HPDE6-E6E7 (cell line): ENCODE results near the gene SLC6A17.

Source experiments
- DNase-seq: peaks from one replicate; pipeline ENCODE4 v3.0.0; 2011; ENCODE audit warnings: missing footprints; ENCODE audit errors: extremely low spot score

Gene SLC6A17

DNA sequence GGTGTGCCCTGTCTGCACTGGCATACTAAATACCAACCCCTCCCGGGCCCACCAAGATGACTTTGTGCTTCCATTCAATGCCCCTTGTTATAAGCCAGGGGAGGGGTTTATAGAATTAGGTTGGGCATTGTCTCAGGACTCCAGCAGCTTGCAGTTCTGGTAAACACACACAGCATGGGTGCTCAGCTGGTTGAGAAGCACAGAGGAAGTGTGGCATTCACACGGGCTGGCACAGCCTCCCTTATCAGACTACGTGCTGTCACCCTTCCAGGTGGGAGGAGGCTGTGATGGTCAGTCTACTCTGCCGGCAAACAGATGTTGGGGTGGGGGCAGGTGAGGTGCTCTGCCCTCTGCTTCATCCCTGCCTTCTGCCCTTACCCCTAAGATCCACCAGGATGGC, 15.0 kb upstream of the SLC6A17 start:
- DNase-seq = no peak

GRCh38 chr1:110135666-110136065, 14.6 kb upstream of the SLC6A17 start:
- no peak for DNase-seq

GRCh38 chr1:110136911-110137310, 13.4 kb upstream of the SLC6A17 start:
- DNase-seq = no peak

- no peak for DNase-seq
Observed at GRCh38 chr1:110138956-110139355, 11.3 kb upstream of the SLC6A17 start.

GRCh38 chr1:110144366-110144765, 5.9 kb upstream of the SLC6A17 start:
- no peak for DNase-seq

DNA sequence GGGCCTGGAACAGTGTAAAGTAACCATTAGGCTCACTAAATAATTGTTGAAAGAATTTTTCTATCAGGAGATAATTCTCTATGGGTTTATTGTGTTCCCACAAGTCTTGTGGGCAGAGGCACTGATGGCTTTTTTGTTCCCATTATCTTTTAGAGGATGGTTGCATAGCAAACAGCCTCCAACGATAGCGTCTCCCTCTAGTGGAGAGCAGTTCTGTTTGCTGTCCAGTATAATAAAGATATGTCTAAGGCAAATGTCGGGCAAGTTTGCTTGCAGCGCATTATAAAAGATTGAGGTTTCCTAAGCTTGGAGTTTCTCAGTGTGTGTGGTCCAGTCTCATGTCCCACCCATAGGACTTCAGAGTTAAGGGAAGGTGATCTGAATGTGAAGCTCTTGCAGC, 1.3 kb upstream of the SLC6A17 start:
- DNase-seq = no peak

- no peak for DNase-seq
Observed at GRCh38 chr1:110151175-110151669, 928 bp downstream of the SLC6A17 start.

GRCh38 chr1:110152133-110152785, 2.0 kb downstream of the SLC6A17 start:
- no peak for DNase-seq

DNA sequence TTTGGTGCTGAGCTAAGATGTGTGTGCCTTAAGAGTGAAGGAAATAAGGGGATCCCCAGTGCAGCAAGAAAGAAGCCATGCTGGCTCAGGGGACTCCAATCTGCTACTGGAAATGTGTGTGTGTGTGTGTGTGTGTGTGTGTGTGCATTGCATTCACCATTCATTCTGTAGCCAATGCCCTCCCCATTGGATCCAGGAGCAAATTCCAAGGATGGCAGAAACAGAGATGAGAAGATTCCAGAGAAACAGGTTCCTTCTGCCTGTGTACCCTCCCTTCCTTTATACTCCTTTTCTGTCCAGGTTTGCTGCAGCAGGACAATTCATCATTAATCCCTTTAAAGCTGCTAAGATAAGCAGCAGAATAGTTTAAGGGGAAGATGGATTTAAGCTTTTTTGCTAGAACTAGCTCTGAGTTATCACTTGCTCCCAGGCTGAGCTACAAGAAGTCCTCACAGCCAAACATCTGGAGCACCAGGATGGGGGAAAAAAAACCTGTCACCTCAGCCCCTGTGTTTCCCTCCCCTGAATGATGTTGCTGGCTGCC, 3.2 kb downstream of the SLC6A17 start:
- no peak for DNase-seq

GRCh38 chr1:110155878-110156522, 5.7 kb downstream of the SLC6A17 start:
- DNase-seq = peak; percentile 38

GRCh38 chr1:110158261-110158660, 8.0 kb downstream of the SLC6A17 start:
- no peak for DNase-seq

DNA sequence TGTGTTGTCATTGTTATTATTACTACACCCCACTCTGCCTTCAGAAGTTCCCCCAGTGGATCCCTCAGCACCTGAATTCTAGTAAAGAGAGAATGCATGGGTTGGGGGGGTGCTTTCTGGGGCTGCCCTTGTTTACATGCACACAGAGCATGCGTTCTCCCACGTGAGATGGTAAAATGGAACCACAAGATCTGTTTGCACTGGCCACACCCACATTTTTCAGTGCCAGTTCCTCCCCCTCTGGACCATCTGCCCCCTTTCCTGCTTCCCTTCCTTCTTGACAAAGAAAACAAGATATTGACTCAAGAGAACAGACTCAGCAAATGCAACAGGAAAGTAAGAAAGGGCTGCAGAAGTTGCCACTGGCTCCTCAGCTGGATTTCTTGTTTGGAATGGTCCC, 8.9 kb downstream of the SLC6A17 start:
- no peak for DNase-seq

DNA sequence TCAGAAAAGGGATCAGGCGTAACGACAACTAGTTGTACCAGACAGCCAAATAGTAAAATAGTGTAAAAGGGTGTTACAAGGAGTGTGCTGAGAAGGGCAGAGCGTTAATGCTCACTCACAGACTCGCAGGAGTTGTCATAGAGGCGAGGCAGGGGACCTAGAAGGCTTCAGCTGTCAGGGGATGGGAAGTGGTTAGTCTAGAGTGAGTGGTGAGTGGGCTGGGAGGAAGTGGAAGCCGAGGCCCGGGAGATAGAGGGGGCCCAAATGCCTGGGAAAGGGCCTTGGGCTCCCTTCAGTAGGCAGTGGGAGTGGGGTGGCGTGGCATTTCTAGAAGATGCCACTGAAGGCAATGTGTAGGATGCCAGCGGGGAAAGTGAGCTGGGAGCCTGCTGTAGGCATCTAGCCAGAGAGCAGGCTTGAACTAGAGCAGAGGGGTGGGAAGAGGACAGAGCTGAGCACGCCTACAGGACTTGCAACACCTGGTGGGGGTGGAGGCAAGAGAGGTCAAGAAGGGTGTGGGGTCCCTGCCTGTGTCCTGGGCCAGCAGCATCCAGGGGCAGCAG, 10.3 kb downstream of the SLC6A17 start:
- DNase-seq = no peak

DNA sequence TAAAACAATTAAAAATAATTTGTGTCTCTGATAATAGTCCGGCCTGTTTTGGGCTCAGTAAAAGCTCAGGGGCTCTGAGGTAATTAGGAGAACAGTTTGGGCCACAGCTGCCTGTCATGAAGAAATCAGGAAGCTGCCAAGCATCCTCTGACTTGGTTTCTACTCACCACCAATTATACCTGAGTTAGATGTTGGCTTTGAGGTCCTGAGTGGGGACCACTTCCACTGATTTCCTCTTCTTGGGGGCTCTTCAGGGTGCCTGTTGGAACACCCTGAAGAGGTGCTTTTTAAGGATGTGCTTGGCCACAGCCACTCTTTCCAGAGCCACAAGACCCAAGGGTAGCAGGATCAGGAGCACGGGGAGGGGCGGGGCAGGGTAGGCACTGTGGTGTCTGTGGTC, 10.9 kb downstream of the SLC6A17 start:
- DNase-seq = no peak

GRCh38 chr1:110161849-110162248, 11.6 kb downstream of the SLC6A17 start:
- no peak for DNase-seq

- no peak for DNase-seq
Observed at GRCh38 chr1:110163591-110163990, 13.3 kb downstream of the SLC6A17 start.

DNA sequence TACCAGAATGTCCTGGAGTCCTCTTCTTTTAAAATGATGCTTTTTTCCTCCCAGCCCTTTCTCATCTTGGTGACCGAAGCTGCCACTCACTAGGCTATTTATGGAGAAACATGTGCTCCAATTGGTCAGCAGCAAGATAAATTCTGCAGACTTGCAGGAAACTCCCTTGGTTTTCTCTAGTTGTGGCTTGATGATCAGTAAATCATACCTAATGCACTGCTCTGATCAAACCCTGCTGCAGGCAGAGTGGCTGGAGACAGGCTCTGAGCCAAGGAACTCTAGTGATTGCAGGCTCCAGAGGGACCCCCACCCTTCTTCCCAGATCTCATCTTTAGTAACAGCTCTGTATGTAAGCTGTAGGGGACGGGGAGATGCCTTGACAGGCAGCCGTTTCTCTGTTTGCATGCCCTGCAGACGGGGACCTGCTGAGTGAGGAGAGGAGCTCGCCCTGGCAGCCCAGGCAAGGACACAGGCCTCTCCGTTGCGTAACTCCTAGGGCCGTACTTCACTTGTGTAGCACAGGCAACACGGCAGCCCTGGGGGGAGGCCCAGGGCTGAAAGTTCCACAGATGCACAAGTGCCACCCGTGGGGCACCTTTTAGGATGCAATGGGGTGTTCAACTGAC, 14.5 kb downstream of the SLC6A17 start:
- no peak for DNase-seq

DNA sequence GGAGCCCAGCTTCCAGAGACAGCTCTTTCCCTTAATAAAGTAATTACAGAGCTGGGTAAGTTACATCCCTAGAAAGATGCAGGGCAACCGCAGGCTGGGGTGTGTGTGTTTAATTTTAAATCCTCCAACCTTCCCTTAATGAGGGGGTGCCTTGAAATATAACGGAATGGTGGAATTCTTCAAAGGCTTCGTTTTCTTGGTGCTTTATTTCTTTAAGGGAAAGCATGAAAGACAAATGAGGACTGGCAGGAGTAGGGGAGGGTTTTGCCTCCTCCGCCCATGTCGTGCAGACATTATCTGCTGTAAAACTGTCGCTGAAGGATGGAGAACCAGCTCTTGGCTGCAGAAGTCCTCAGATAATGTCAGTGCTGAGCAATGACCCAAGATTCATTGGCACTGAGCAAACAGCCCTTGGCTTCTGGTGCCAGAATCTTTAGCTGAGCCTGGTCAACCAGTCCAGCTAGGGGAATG, 15.5 kb downstream of the SLC6A17 start:
- DNase-seq = no peak

DNA sequence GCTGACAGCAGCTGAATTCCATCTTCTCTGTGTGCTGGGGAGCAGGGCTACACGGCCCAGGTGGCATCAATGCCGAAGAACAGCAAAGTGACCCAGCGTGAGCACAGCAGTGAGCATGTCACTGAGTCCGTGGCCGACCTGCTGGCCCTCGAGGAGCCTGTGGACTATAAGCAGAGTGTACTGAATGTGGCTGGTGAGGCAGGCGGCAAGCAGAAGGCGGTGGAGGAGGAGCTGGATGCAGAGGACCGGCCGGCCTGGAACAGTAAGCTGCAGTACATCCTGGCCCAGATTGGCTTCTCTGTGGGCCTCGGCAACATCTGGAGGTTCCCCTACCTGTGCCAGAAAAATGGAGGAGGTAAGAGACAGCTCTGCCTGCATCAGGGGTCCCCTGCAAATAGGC, 16.6 kb downstream of the SLC6A17 start:
- DNase-seq = no peak

DNA sequence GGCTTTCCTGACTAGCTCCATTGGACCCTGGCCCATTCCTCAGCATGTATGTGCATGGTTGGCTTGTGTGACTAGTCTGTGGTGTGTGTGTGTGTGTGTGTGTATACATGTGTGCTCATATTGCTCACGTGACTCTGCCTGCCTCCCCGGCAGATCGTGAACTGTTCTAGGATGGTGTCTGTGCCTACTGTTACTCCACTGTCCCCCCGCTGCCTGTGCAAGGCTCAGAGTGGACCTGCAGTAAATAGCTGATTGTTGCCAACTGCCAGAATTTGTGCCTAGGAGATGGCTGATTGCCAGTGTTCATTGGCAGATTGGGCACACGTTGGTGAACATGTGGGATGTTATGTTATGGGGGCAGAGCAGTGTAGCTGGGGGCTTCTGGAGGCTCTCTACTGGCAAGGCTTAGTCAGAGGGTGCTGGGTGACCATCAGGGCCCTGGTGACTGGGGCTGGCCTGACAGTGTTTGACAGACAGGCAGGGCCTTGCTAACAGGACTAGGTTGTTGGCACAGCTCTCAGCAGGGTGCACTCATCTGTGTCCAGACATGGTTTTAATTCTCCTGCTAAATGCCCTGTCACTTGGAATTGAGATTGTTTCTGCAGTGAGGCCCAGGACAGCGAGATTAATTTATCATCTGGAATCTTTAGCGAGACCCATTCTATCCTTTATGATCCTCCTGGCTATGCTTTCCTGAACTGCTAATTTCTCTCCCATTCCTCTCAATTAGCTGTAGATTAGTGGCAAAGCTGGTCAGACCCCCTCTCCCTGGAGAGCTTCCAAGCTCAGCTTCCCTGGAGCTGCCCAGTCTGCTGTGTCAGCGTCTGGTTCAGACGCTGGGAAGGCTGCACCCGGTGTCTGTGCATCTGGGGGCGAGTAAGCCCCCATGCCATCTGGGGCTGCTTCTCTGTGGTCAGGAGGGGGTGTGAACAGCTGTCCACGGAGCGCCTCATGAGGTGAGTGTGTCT, 20.8 kb downstream of the SLC6A17 start:
- DNase-seq = no peak

DNA sequence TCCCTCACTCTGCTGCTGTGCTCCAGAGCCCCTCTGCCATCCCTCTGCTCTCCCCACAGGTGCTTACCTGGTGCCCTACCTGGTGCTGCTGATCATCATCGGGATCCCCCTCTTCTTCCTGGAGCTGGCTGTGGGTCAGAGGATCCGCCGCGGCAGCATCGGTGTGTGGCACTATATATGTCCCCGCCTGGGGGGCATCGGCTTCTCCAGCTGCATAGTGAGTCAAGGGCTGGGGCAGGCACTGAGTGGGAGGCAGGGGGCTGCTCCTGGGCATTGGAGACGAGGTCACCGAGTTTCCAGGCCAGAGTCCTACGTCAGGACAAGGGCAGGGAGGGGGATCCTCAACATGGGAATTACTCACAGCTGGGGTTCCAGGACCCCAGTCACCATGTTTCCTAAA, 21.7 kb downstream of the SLC6A17 start:
- no peak for DNase-seq
